GM18867 (cell line): Measurements from ENCODE around the gene SNPH.
"Not testable (repeated sequence)": the region's sequence is repeated elsewhere in the genome, so short reads cannot be mapped to it uniquely, and the experiment has no call there.

Experiments used
- ATAC-seq: cut with Tn5 transposase; IDR thresholded peaks from one replicate; pipeline ENCODE4 v1.9.1; 2021; ENCODE audit warnings: mild to moderate bottlenecking, moderate library complexity; ENCODE audit not compliant: unreplicated experiment

The SNPH gene

GRCh38 chr20:1266167-1266973 is at the start of gene SNPH:
TSS of gene SNPH (plus strand) at chr20:1266294. CDS start at chr20:1296240, 29,946 bp downstream.
- ATAC-seq = peak; percentile 83

- ATAC-seq = not testable (repeated sequence)
These were observed 49.3 kb upstream of the SNPH start for GRCh38 chr20:1216527-1217427.

- ATAC-seq = not testable (repeated sequence)
These were observed 43.3 kb upstream of the SNPH start for GRCh38 chr20:1222750-1223149.

- ATAC-seq = no peak
These were observed 41.7 kb upstream of the SNPH start for GRCh38 chr20:1224205-1224890.

- peak; percentile 27 for ATAC-seq
These were observed 40.8 kb upstream of the SNPH start for GRCh38 chr20:1225263-1225782.

- ATAC-seq = peak; percentile 53
These were observed 40.1 kb upstream of the SNPH start, which contains the start of gene RAD21L1 for GRCh38 chr20:1225783-1226654. TSS of gene RAD21L1 (plus strand) at chr20:1226044. CDS start at chr20:1228454, 2,410 bp downstream.

- no peak for ATAC-seq
These were observed 36.6 kb upstream of the SNPH start for GRCh38 chr20:1229541-1229940.

GRCh38 chr20:1232286-1233111 is 33.6 kb upstream of the SNPH start:
- peak; percentile 58 for ATAC-seq

- ATAC-seq = no peak
These were observed 25.5 kb upstream of the SNPH start for GRCh38 chr20:1240549-1240948.

- no peak for ATAC-seq
These were observed 24.6 kb upstream of the SNPH start for GRCh38 chr20:1241456-1241855.

GRCh38 chr20:1242099-1242498 is 24.0 kb upstream of the SNPH start:
- ATAC-seq = no peak

GRCh38 chr20:1242530-1242929 is 23.6 kb upstream of the SNPH start:
- no peak for ATAC-seq

- no peak for ATAC-seq
These were observed 20.5 kb upstream of the SNPH start for GRCh38 chr20:1245578-1245977.

GRCh38 chr20:1247689-1248088 is 18.4 kb upstream of the SNPH start:
- peak; percentile 73 for ATAC-seq

GRCh38 chr20:1250282-1250681 is 15.8 kb upstream of the SNPH start:
- not testable (repeated sequence) for ATAC-seq

- ATAC-seq = no peak
These were observed 13.7 kb upstream of the SNPH start for GRCh38 chr20:1252416-1252815.

GRCh38 chr20:1254254-1254653 is 11.8 kb upstream of the SNPH start:
- ATAC-seq = no peak

GRCh38 chr20:1255675-1256074 is 10.4 kb upstream of the SNPH start:
- ATAC-seq = no peak

GRCh38 chr20:1263853-1264252 is 2.2 kb upstream of the SNPH start:
- no peak for ATAC-seq
